K562 (cell line): ENCODE measurements around the gene FSCN2. TPM values are rescaled to one million over a fixed set of nuclear protein-coding genes. Genes with fewer than 3 reads are reported as not detected.

ENCODE experiments used
- BCOR ChIP-seq: fragments of 450-650 bp; IDR thresholded peaks from 2 replicates; pipeline ENCODE4 v1.6.1; 2016
- E2F3 ChIP-seq: fragments of 250-450 bp; sonication (Bioruptor Pico); IDR thresholded peaks from 2 replicates; pipeline ENCODE4 v1.4.0; 2020; ENCODE audit warnings: mild to moderate bottlenecking
- ELF2 ChIP-seq: fragments of 250-450 bp; sonication (Bioruptor Pico); IDR thresholded peaks from 2 replicates; pipeline ENCODE4 v1.5.0; 2021; ENCODE audit warnings: mild to moderate bottlenecking
- EP400 ChIP-seq: fragments of 450-650 bp; IDR thresholded peaks from 2 replicates; pipeline ENCODE4 v1.6.1; 2017; ENCODE audit warnings: antibody characterized with exemption, mild to moderate bottlenecking, moderate library complexity
- JUNB ChIP-seq: fragments of 450-650 bp; formaldehyde crosslinking; conservative IDR thresholded peaks from 2 replicates; pipeline ENCODE4 v1.4.0; 2020; ENCODE audit warnings: mild to moderate bottlenecking
- KDM5B ChIP-seq: fragments of 200-600 bp; sonication (generic); IDR thresholded peaks from 2 replicates; pipeline ENCODE4 v1.6.1; 2012; ENCODE audit warnings: low read depth, mild to moderate bottlenecking, moderate library complexity, low read length, control low read depth, inconsistent platforms; ENCODE audit not compliant: insufficient replicate concordance
- ZNF3 ChIP-seq: fragments of 250-450 bp; sonication (Bioruptor Pico); IDR thresholded peaks from 2 replicates; pipeline ENCODE4 v1.5.0; 2021; ENCODE audit warnings: mild to moderate bottlenecking, moderate library complexity
- polyA plus RNA-seq, 8 experiments: library from polyadenylated mRNA; depleted of rRNA in 4 of 8; stranded (reverse) in 5 of 8; unstranded in 3 of 8; fragments of >200 nt; fragmentation: Nextera tagmentation in 2 of 8; fragmentation: Illumina TruSeq in 1 of 8; extraction: Ambion mirVana in 2 of 8; extraction: Trizol in 1 of 8; gene quantifications; 2 replicates each; pipeline versions ENCODE4 v1.2.1 to v1.2.3, GENCODE V29; 2011 to 2014; ENCODE audit warnings: inconsistent platforms in 1 of 8, missing spikeins in 1 of 8
- total RNA-seq, 7 experiments: library from RNA; depleted of rRNA in 6 of 7; stranded (reverse); fragments of >200 nt in 6 of 7; fragmentation: Illumina TruSeq in 2 of 7; extraction: Trizol in 2 of 7; gene quantifications; 2 replicates each; pipeline versions ENCODE4 v1.2.1 to v1.2.3, GENCODE V29; 2011 to 2021; ENCODE audit warnings: low replicate concordance in 1 of 7
- TF ChIP-seq, protein P1 (sequence below): fragments of 450-650 bp; IDR thresholded peaks from 2 replicates; pipeline ENCODE4 v1.6.1; 2018; ENCODE audit warnings: mild to moderate bottlenecking, low read depth; ENCODE audit not compliant: partially characterized antibody
- TF ChIP-seq, protein P2 (sequence below), 2 experiments: IDR thresholded peaks; 2 replicates each; pipeline ENCODE4 v1.6.1; 2011; ENCODE audit warnings: borderline replicate concordance in 1 of 2, control low read depth in 1 of 2, low read depth in 1 of 2, low read length in 1 of 2, mild to moderate bottlenecking in 1 of 2, mixed read lengths in 1 of 2, moderate library complexity in 1 of 2; ENCODE audit not compliant: insufficient read depth in 1 of 2, insufficient read length in 1 of 2, poor library complexity in 1 of 2, severe bottlenecking in 1 of 2; ENCODE audit errors: extremely low read depth in 1 of 2
- TF ChIP-seq, protein P3 (sequence below): fragments of 450-650 bp; IDR thresholded peaks from 2 replicates; pipeline ENCODE4 v1.6.1; 2016; ENCODE audit warnings: mild to moderate bottlenecking, moderate library complexity

The FSCN2 gene
- total and polyA plus RNA-seq, 9 of the 15 experiments (the other 6 are each of a cell fraction or from before 2014, with no cell fraction given) = 0.08 TPM; not detected in 8

DNA sequence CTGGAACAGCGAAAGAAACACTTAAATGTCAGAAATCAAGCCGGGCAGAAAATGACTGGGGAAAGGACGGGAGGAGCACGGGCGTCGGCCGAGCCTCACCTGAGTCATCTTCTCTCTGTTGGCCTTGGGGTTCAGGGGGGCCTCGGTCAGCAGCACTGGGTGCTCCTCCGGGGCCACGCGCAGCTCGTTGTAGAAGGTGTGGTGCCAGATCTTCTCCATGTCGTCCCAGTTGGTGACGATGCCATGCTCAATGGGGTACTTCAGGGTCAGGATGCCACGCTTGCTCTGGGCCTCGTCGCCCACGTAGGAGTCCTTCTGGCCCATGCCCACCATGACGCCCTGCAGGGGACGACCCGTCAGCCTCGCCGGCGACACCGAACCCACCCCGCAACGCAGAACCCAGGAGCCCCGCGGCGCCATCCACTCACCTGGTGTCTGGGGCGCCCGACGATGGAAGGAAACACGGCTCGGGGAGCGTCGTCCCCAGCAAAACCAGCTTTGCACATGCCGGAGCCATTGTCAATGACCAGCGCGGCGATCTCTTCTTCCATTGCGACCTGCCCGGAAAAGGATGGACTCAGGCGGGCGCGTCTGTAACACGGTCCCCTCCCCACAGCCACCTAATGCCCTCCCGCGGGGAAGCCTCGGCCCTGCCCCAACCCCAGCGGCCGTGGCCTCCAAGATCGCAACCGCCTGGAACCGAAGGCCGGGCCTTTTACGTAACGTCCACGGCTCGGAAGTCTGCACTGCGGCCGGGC, 16.2 kb upstream of the FSCN2 start (continued):
- TF ChIP-seq JUNB (CRISPR knock-in tag) (no peak), ELF2 (CRISPR knock-in tag) (no peak), ZNF3 (CRISPR knock-in tag) (no peak), EP400 (no peak), KDM5B (peak; percentile 87), BCOR (no peak), E2F3 (CRISPR knock-in tag) (peak; percentile 64; the same call in 1 of the 2 replicates)
- TF ChIP-seq, protein P1, sequence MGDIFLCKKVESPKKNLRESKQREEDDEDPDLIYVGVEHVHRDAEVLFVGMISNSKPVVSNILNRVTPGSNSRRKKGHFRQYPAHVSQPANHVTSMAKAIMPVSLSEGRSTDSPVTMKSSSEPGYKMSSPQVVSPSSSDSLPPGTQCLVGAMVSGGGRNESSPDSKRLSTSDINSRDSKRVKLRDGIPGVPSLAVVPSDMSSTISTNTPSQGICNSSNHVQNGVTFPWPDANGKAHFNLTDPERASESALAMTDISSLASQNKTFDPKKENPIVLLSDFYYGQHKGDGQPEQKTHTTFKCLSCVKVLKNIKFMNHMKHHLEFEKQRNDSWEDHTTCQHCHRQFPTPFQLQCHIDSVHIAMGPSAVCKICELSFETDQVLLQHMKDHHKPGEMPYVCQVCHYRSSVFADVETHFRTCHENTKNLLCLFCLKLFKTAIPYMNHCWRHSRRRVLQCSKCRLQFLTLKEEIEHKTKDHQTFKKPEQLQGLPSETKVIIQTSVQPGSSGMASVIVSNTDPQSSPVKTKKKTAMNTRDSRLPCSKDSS = no peak
- TF ChIP-seq, protein P2, sequence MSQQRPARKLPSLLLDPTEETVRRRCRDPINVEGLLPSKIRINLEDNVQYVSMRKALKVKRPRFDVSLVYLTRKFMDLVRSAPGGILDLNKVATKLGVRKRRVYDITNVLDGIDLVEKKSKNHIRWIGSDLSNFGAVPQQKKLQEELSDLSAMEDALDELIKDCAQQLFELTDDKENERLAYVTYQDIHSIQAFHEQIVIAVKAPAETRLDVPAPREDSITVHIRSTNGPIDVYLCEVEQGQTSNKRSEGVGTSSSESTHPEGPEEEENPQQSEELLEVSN (IDR thresholded peaks at IDR 0.05; ENCODE audit: borderline replicate concordance in 1 of 2, extremely low read depth in 1 of 2, insufficient read depth in 1 of 2, insufficient read length in 1 of 2, low read depth in 1 of 2, low read length in 1 of 2, poor library complexity in 1 of 2, severe bottlenecking in 1 of 2) = peak in 1 of 2 experiments; percentile 18
- TF ChIP-seq, protein P3, sequence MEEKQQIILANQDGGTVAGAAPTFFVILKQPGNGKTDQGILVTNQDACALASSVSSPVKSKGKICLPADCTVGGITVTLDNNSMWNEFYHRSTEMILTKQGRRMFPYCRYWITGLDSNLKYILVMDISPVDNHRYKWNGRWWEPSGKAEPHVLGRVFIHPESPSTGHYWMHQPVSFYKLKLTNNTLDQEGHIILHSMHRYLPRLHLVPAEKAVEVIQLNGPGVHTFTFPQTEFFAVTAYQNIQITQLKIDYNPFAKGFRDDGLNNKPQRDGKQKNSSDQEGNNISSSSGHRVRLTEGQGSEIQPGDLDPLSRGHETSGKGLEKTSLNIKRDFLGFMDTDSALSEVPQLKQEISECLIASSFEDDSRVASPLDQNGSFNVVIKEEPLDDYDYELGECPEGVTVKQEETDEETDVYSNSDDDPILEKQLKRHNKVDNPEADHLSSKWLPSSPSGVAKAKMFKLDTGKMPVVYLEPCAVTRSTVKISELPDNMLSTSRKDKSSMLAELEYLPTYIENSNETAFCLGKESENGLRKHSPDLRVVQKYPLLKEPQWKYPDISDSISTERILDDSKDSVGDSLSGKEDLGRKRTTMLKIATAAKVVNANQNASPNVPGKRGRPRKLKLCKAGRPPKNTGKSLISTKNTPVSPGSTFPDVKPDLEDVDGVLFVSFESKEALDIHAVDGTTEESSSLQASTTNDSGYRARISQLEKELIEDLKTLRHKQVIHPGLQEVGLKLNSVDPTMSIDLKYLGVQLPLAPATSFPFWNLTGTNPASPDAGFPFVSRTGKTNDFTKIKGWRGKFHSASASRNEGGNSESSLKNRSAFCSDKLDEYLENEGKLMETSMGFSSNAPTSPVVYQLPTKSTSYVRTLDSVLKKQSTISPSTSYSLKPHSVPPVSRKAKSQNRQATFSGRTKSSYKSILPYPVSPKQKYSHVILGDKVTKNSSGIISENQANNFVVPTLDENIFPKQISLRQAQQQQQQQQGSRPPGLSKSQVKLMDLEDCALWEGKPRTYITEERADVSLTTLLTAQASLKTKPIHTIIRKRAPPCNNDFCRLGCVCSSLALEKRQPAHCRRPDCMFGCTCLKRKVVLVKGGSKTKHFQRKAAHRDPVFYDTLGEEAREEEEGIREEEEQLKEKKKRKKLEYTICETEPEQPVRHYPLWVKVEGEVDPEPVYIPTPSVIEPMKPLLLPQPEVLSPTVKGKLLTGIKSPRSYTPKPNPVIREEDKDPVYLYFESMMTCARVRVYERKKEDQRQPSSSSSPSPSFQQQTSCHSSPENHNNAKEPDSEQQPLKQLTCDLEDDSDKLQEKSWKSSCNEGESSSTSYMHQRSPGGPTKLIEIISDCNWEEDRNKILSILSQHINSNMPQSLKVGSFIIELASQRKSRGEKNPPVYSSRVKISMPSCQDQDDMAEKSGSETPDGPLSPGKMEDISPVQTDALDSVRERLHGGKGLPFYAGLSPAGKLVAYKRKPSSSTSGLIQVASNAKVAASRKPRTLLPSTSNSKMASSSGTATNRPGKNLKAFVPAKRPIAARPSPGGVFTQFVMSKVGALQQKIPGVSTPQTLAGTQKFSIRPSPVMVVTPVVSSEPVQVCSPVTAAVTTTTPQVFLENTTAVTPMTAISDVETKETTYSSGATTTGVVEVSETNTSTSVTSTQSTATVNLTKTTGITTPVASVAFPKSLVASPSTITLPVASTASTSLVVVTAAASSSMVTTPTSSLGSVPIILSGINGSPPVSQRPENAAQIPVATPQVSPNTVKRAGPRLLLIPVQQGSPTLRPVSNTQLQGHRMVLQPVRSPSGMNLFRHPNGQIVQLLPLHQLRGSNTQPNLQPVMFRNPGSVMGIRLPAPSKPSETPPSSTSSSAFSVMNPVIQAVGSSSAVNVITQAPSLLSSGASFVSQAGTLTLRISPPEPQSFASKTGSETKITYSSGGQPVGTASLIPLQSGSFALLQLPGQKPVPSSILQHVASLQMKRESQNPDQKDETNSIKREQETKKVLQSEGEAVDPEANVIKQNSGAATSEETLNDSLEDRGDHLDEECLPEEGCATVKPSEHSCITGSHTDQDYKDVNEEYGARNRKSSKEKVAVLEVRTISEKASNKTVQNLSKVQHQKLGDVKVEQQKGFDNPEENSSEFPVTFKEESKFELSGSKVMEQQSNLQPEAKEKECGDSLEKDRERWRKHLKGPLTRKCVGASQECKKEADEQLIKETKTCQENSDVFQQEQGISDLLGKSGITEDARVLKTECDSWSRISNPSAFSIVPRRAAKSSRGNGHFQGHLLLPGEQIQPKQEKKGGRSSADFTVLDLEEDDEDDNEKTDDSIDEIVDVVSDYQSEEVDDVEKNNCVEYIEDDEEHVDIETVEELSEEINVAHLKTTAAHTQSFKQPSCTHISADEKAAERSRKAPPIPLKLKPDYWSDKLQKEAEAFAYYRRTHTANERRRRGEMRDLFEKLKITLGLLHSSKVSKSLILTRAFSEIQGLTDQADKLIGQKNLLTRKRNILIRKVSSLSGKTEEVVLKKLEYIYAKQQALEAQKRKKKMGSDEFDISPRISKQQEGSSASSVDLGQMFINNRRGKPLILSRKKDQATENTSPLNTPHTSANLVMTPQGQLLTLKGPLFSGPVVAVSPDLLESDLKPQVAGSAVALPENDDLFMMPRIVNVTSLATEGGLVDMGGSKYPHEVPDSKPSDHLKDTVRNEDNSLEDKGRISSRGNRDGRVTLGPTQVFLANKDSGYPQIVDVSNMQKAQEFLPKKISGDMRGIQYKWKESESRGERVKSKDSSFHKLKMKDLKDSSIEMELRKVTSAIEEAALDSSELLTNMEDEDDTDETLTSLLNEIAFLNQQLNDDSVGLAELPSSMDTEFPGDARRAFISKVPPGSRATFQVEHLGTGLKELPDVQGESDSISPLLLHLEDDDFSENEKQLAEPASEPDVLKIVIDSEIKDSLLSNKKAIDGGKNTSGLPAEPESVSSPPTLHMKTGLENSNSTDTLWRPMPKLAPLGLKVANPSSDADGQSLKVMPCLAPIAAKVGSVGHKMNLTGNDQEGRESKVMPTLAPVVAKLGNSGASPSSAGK = peak; percentile 73; the same call in 1 of the 2 replicates
